GM12878 (cell line): ENCODE data around the gene ZNF841. TPM values are rescaled to one million over a fixed set of nuclear protein-coding genes. Genes with fewer than 3 reads are reported as not detected.
A peak's percentile ranks its signal among the peaks of the same experiment; 100 is the strongest.

Experiments used
- E2F4 ChIP-seq: IDR thresholded peaks from 2 replicates; pipeline ENCODE4 v1.6.1; 2012; ENCODE audit warnings: low read depth, low read length, improper control_type of control experiment
- E2F8 ChIP-seq: fragments of 450-650 bp; IDR thresholded peaks from 2 replicates; pipeline ENCODE4 v1.6.1; 2018; ENCODE audit warnings: mild to moderate bottlenecking, low read depth, moderate library complexity; ENCODE audit not compliant: partially characterized antibody
- ESRRA ChIP-seq: IDR thresholded peaks from 2 replicates; pipeline ENCODE4 v1.6.1; 2012; ENCODE audit warnings: mild to moderate bottlenecking, low read length, improper control_type of control experiment
- HSF1 ChIP-seq: fragments of 150-350 bp; IDR thresholded peaks from 2 replicates; pipeline ENCODE4 v1.6.1; 2014; ENCODE audit warnings: mild to moderate bottlenecking, low read depth, low read length
- KAT2A ChIP-seq: conservative IDR thresholded peaks from 2 replicates; pipeline ENCODE4 v1.6.1; 2011; ENCODE audit warnings: low read depth, low read length; ENCODE audit not compliant: control insufficient read depth
- NFIC ChIP-seq: IDR thresholded peaks from 2 replicates; pipeline ENCODE4 v1.6.1; 2012; ENCODE audit warnings: low read depth, mild to moderate bottlenecking, inconsistent platforms, low read length, moderate library complexity
- NR2F1 ChIP-seq: fragments of 450-650 bp; conservative IDR thresholded peaks from 2 replicates; pipeline ENCODE4 v1.6.1; 2017; ENCODE audit warnings: mild to moderate bottlenecking
- PKNOX1 ChIP-seq: fragments of 450-650 bp; IDR thresholded peaks from 2 replicates; pipeline ENCODE4 v1.6.1; 2016; ENCODE audit warnings: mild to moderate bottlenecking
- RAD51 ChIP-seq: fragments of 450-650 bp; IDR thresholded peaks from 2 replicates; pipeline ENCODE4 v1.6.1; 2016; ENCODE audit warnings: moderate library complexity, mild to moderate bottlenecking, inconsistent platforms
- STAT3 ChIP-seq: IDR thresholded peaks from 2 replicates; pipeline ENCODE4 v1.6.1; 2011; ENCODE audit warnings: low read depth, low read length, improper control_type of control experiment
- YBX1 ChIP-seq: fragments of 450-650 bp; IDR thresholded peaks from 2 replicates; pipeline ENCODE4 v1.6.1; 2016; ENCODE audit warnings: antibody characterized with exemption
- ZBTB11 ChIP-seq: fragments of 450-650 bp; formaldehyde crosslinking; IDR thresholded peaks from 2 replicates; pipeline ENCODE4 v1.5.0; 2022; ENCODE audit warnings: mild to moderate bottlenecking, missing genetic modification characterization
- ZNF24 ChIP-seq: fragments of 450-650 bp; IDR thresholded peaks from 2 replicates; pipeline ENCODE4 v1.6.1; 2017; ENCODE audit warnings: antibody characterized with exemption, mild to moderate bottlenecking
- ZNF384 ChIP-seq: IDR thresholded peaks from 2 replicates; pipeline ENCODE4 v1.6.1; 2012; ENCODE audit warnings: low read depth, mild to moderate bottlenecking, low read length, improper control_type of control experiment, borderline replicate concordance
- polyA plus RNA-seq, 11 experiments: library from polyadenylated mRNA; depleted of rRNA in 4 of 11; unstranded in 6 of 11; stranded (reverse) in 5 of 11; fragments of >200 nt; fragmentation: Nextera tagmentation in 4 of 11; fragmentation: Illumina TruSeq in 1 of 11; extraction: Ambion mirVana in 4 of 11; extraction: Trizol in 1 of 11; gene quantifications; 1 replicate in 1 of 11; 2 replicates in 10 of 11; pipeline versions ENCODE4 v1.2.1 to v1.2.3, GENCODE V29; 2011 to 2016; ENCODE audit warnings: inconsistent platforms in 2 of 11, missing spikeins in 2 of 11, low read depth in 1 of 11
- total RNA-seq, 4 experiments: library from RNA; depleted of rRNA in 3 of 4; stranded (reverse); fragments of >200 nt in 3 of 4; fragmentation: Illumina TruSeq in 1 of 4; extraction: Trizol in 1 of 4; gene quantifications; 2 replicates each; pipeline versions ENCODE4 v1.2.1 to v1.2.3, GENCODE V29; 2013 to 2021

ZNF841 gene
- total and polyA plus RNA-seq, 10 of the 15 experiments (the other 5 are each of a cell fraction or from before 2014, with no cell fraction given), result 1.4 to 15.0 (median 8.2) TPM

GRCh38 chr19:52048555-52049501, 46.7 kb downstream of the ZNF841 start, which contains the start of gene ZNF432 (continued):
- no peak for TF ChIP-seq ZBTB11
- TF ChIP-seq RAD51, result no peak
- TF ChIP-seq E2F8, result no peak
- TF ChIP-seq KAT2A, result no peak
- TF ChIP-seq NFIC, result no peak
- no peak for TF ChIP-seq YBX1
- TF ChIP-seq ZNF384, result no peak
- peak; percentile 50; the same call in 1 of the 2 replicates for TF ChIP-seq PKNOX1
- 0 out of 2 replicates have a peak, but pooled peaks have one; percentile 47 for TF ChIP-seq NR2F1
- no peak for TF ChIP-seq E2F4
- TF ChIP-seq ESRRA, result 0 out of 2 replicates have a peak, but pooled peaks have one; percentile 26
- TF ChIP-seq ZNF24, result no peak
- no peak for TF ChIP-seq HSF1
- no peak for TF ChIP-seq STAT3
